Lower leg skin (tissue), 3 donors: ENCODE measurements around the gene FOXQ1.

Source experiments
- POLR2A ChIP-seq, 2 donors: fragments of 450-650 bp; IDR thresholded peaks; one replicate each; pipeline ENCODE4 v1.6.1; 2016 to 2017; ENCODE audit warnings: antibody characterized with exemption in 2 of 2, mild to moderate bottlenecking in 1 of 2, moderate library complexity in 1 of 2
- TF ChIP-seq, protein P1 (sequence below), 3 donors: fragments of 450-650 bp; IDR thresholded peaks; one replicate each; pipeline ENCODE4 v1.5.1; 2016; ENCODE audit warnings: antibody characterized with exemption in 3 of 3, mild to moderate bottlenecking in 3 of 3, moderate library complexity in 2 of 3

- TF ChIP-seq, protein P1, sequence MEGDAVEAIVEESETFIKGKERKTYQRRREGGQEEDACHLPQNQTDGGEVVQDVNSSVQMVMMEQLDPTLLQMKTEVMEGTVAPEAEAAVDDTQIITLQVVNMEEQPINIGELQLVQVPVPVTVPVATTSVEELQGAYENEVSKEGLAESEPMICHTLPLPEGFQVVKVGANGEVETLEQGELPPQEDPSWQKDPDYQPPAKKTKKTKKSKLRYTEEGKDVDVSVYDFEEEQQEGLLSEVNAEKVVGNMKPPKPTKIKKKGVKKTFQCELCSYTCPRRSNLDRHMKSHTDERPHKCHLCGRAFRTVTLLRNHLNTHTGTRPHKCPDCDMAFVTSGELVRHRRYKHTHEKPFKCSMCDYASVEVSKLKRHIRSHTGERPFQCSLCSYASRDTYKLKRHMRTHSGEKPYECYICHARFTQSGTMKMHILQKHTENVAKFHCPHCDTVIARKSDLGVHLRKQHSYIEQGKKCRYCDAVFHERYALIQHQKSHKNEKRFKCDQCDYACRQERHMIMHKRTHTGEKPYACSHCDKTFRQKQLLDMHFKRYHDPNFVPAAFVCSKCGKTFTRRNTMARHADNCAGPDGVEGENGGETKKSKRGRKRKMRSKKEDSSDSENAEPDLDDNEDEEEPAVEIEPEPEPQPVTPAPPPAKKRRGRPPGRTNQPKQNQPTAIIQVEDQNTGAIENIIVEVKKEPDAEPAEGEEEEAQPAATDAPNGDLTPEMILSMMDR (IDR thresholded peaks at IDR 0.05): no peak
- TF ChIP-seq POLR2A (IDR thresholded peaks at IDR 0.05): no peak
Observed at GRCh38 chr6:1285956-1286355, 25.9 kb upstream of the FOXQ1 start.
